ENCODE measurements around the gene LRRC42.

DNA sequence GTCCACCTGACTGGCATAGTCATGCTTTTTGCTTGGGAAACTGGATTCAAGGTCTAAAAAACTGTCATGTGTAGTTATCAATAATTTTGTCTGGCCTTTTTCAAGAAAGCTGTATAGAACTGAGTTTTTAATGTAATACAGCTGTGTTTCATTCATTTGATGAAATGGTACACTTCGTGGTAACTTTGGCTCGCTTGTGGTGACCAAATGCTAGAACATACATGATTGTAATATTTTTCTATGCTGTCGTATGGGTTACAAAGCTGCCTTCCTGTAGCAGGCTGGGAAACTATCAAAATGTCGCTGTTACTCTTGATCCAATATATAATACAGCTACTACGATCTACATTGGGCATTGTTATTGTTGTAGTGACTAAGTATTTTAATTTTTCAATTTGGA is 2.1 kb downstream of the LRRC42 start:
- TF ChIP-seq, protein P1, sequence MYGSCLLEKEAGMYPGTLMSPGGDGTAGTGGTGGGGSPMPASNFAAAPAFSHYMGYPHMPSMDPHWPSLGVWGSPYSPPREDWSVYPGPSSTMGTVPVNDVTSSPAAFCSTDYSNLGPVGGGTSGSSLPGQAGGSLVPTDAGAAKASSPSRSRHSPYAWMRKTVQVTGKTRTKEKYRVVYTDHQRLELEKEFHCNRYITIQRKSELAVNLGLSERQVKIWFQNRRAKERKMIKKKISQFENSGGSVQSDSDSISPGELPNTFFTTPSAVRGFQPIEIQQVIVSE (CRISPR knock-in tag; IDR thresholded peaks at IDR 0.05; ENCODE audit: borderline replicate concordance): no peak
- TF ChIP-seq, protein P2, sequence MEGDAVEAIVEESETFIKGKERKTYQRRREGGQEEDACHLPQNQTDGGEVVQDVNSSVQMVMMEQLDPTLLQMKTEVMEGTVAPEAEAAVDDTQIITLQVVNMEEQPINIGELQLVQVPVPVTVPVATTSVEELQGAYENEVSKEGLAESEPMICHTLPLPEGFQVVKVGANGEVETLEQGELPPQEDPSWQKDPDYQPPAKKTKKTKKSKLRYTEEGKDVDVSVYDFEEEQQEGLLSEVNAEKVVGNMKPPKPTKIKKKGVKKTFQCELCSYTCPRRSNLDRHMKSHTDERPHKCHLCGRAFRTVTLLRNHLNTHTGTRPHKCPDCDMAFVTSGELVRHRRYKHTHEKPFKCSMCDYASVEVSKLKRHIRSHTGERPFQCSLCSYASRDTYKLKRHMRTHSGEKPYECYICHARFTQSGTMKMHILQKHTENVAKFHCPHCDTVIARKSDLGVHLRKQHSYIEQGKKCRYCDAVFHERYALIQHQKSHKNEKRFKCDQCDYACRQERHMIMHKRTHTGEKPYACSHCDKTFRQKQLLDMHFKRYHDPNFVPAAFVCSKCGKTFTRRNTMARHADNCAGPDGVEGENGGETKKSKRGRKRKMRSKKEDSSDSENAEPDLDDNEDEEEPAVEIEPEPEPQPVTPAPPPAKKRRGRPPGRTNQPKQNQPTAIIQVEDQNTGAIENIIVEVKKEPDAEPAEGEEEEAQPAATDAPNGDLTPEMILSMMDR (IDR thresholded peaks at IDR 0.05): no peak
- TF ChIP-seq SP1 (CRISPR knock-in tag; conservative IDR thresholded peaks at IDR 0.05): no peak
- TF ChIP-seq GABPB1 (CRISPR knock-in tag; IDR thresholded peaks at IDR 0.05): no peak
